Cardiac septum (tissue), 1 donor: ENCODE measurements around the gene UPF2. TPM values are rescaled to one million over a fixed set of nuclear protein-coding genes. Genes with fewer than 3 reads are reported as not detected.
"Not testable (repeated sequence)": the region's sequence is repeated elsewhere in the genome, so short reads cannot be mapped to it uniquely, and the experiment has no call there.

Experiments used
- DNase-seq: peaks from one replicate; pipeline ENCODE4 v3.0.0-alpha.2; 2020; ENCODE audit warnings: low spot score
- intact Hi-C: fragments of 100-400 bp; cut with DNase I; formaldehyde crosslinking; loops from one replicate; pipeline ENCODE4 v1.14.0; 2022
- total RNA-seq: library from RNA; stranded (reverse); fragmentation: NEBNext Ultra II Directional; extraction: Animal tissue kit (Norgen Biotek cat#: 25700); gene quantifications from one replicate; pipeline ENCODE4 v1.2.1, GENCODE V29; 2021
- donor health status: DM: no; HTN: no; CAD: no.

Gene UPF2
- total RNA-seq, 1 donor from 2014 or later, result 15.2 TPM

- intact Hi-C loops, result no loop called here
These were observed 7.9 kb upstream of the UPF2 start for GRCh38 chr10:12050528-12050927.

GRCh38 chr10:12048547-12048946 is 5.9 kb upstream of the UPF2 start:
- DNase-seq, result no peak
- intact Hi-C loops, result loop anchor here (10.0 kb wide), 1 partner anchor 146 kb away; the partner anchor contains the start of genes CDC123 and NUDT5

More at GRCh38 chr10:12050528-12050927, 7.9 kb upstream of the UPF2 start:
- no peak for DNase-seq

- intact Hi-C loops, result loop anchor here (10.0 kb wide), 1 partner anchor 149 kb away; the partner anchor contains the start of genes CDC123 and NUDT5
- DNase-seq, result no peak
These were observed 3.0 kb upstream of the UPF2 start for GRCh38 chr10:12045596-12045995.

GRCh38 chr10:12042409-12042796 is 206 bp downstream of the UPF2 start:
- no peak for DNase-seq
- intact Hi-C loops, result loop anchor here (10.0 kb wide), 1 partner anchor 152 kb away; the partner anchor contains the start of genes CDC123 and NUDT5

GRCh38 chr10:12041766-12042408 is 722 bp downstream of the UPF2 start:
- peak; percentile 75 for DNase-seq
- intact Hi-C loops, result loop anchor here (10.0 kb wide), 1 partner anchor 153 kb away; the partner anchor contains the start of genes CDC123 and NUDT5

GRCh38 chr10:12036073-12036655 is 6.4 kb downstream of the UPF2 start:
- intact Hi-C loops, result no loop called here
- DNase-seq, result no peak

GRCh38 chr10:12031404-12031803 is 11.2 kb downstream of the UPF2 start:
- intact Hi-C loops, result no loop called here
- no peak for DNase-seq

- intact Hi-C loops, result no loop called here
- DNase-seq, result no peak
These were observed 15.1 kb downstream of the UPF2 start for GRCh38 chr10:12027539-12027938.

GRCh38 chr10:12025591-12025990 is 17.0 kb downstream of the UPF2 start:
- intact Hi-C loops, result no loop called here
- no peak for DNase-seq

GRCh38 chr10:12022580-12023257 is 19.9 kb downstream of the UPF2 start:
- intact Hi-C loops, result no loop called here

GRCh38 chr10:12020574-12020973 is 22.0 kb downstream of the UPF2 start:
- intact Hi-C loops, result no loop called here
- DNase-seq, result no peak

More at GRCh38 chr10:12022580-12023257, 19.9 kb downstream of the UPF2 start:
- DNase-seq, result no peak

GRCh38 chr10:12019283-12019971 is 23.2 kb downstream of the UPF2 start:
- no peak for DNase-seq
- intact Hi-C loops, result no loop called here

GRCh38 chr10:12018438-12019282 is 23.9 kb downstream of the UPF2 start:
- DNase-seq, result no peak
- intact Hi-C loops, result no loop called here

GRCh38 chr10:12013926-12014325 is 28.7 kb downstream of the UPF2 start:
- intact Hi-C loops, result no loop called here
- no peak for DNase-seq

GRCh38 chr10:12013391-12013790 is 29.2 kb downstream of the UPF2 start:
- intact Hi-C loops, DNase-seq: not testable (repeated sequence)

- no peak for DNase-seq
- intact Hi-C loops, result no loop called here
These were observed 32.3 kb downstream of the UPF2 start for GRCh38 chr10:12010353-12010752.

GRCh38 chr10:12008842-12009241 is 33.8 kb downstream of the UPF2 start:
- intact Hi-C loops, DNase-seq: not testable (repeated sequence)

- intact Hi-C loops, result no loop called here
- no peak for DNase-seq
These were observed 35.9 kb downstream of the UPF2 start for GRCh38 chr10:12006671-12007070.

GRCh38 chr10:11993834-11994468 is 48.7 kb downstream of the UPF2 start:
- intact Hi-C loops, result no loop called here
- DNase-seq, result no peak
